ENCODE data around the gene PGPEP1. TPM values are rescaled to one million over a fixed set of nuclear protein-coding genes. Genes with fewer than 3 reads are reported as not detected.
A peak's percentile ranks its signal among the peaks of the same experiment; 100 is the strongest.

PGPEP1 gene
- total RNA-seq, 2 donors from 2014 or later, result 23.7 TPM

DNA sequence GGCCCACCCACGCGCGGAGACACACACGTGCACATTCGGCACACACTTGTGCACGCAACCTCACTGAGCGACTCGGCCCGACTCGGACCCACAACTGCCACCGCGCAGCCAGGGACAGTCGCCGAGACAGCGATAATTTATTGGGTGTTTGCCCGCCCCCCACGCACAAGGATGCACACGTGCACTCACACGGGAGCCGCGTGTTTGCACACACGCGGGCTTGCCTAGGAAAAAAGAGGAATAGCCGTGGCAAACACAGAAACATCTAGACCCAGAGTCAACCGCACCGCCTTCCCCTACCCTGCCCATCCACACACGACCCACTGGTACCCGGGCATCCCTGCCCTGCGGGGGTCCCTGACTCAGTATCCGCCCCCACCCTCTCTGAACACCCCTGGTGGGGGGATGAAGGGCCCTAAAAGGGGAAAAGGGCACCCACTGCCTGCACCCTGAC, 77.7 kb downstream of the PGPEP1 start:
- Histone ChIP-seq H3K36me3 (no peaks in the 10 kb centered on the region), H3K4me1 (ENCODE audit: control insufficient read depth in 1 of 2, low read depth in 2 of 2) (peaks cover 26 to 77% of the 10 kb centered on the region in 2 donors), H3K27me3 (replicated peaks; ENCODE audit: insufficient read depth) (no peaks in the 10 kb centered on the region), H3K9me3 (no peaks in the 10 kb centered on the region), H3K4me3 (peak overlapping the region; percentile 79), H3K27ac (peak overlapping the region; percentile 94 to 96)
- DNase-seq (ENCODE audit: low spot score) (no peak), ATAC-seq (ENCODE audit: insufficient number of reproducible peaks, low FRiP score, low read depth) (no peak)
- TF ChIP-seq, protein P1, sequence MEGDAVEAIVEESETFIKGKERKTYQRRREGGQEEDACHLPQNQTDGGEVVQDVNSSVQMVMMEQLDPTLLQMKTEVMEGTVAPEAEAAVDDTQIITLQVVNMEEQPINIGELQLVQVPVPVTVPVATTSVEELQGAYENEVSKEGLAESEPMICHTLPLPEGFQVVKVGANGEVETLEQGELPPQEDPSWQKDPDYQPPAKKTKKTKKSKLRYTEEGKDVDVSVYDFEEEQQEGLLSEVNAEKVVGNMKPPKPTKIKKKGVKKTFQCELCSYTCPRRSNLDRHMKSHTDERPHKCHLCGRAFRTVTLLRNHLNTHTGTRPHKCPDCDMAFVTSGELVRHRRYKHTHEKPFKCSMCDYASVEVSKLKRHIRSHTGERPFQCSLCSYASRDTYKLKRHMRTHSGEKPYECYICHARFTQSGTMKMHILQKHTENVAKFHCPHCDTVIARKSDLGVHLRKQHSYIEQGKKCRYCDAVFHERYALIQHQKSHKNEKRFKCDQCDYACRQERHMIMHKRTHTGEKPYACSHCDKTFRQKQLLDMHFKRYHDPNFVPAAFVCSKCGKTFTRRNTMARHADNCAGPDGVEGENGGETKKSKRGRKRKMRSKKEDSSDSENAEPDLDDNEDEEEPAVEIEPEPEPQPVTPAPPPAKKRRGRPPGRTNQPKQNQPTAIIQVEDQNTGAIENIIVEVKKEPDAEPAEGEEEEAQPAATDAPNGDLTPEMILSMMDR (IDR thresholded peaks at IDR 0.05), result no peak

DNA sequence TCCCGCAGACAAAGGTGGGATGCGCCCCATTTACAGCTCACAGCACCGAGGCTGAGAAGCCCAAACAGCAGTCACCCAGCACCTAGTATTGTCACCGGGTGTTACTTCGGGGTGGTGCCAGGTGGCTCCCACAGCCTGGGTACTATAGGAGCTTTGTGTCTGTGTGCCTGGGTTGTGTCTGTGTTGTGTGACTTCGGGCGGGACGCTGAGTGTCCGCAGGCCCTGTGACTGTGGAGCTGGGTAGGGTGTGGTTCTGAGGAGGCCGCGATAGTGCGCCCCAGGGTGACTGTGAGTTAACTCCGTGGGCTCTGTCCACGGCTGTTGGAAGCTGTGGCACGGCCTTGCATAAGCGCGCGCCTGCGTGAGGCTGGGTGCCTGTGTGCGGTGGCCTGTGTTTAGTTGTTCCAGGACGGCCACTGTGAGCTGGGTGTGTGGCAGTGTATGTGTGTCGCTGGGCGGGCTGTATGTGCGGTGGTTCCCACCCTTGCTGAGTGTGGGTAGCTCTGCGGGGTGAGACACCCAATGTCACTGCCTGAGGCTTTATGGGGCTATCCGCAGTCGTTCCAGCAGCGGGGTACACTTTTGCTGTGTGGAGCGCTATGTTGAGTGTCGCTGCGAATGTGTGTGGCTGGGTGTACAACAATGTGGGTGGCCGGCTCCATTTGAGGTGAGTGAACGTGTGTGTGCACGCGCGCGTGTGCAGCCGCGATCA, 78.2 kb downstream of the PGPEP1 start:
- Histone ChIP-seq H3K4me3 (peak overlapping the region; percentile 79), H3K36me3 (no peaks in the 10 kb centered on the region), H3K27me3 (replicated peaks; ENCODE audit: insufficient read depth) (no peaks in the 10 kb centered on the region), H3K4me1 (ENCODE audit: control insufficient read depth in 1 of 2, low read depth in 2 of 2) (peaks cover 26 to 82% of the 10 kb centered on the region in 2 donors), H3K9me3 (no peaks in the 10 kb centered on the region), H3K27ac (peak overlapping the region; percentile 94 to 96)
- no peak for ATAC-seq (ENCODE audit: insufficient number of reproducible peaks, low FRiP score, low read depth)
- no peak for DNase-seq (ENCODE audit: low spot score)
- TF ChIP-seq, protein P1 (IDR thresholded peaks at IDR 0.05), result no peak

DNA sequence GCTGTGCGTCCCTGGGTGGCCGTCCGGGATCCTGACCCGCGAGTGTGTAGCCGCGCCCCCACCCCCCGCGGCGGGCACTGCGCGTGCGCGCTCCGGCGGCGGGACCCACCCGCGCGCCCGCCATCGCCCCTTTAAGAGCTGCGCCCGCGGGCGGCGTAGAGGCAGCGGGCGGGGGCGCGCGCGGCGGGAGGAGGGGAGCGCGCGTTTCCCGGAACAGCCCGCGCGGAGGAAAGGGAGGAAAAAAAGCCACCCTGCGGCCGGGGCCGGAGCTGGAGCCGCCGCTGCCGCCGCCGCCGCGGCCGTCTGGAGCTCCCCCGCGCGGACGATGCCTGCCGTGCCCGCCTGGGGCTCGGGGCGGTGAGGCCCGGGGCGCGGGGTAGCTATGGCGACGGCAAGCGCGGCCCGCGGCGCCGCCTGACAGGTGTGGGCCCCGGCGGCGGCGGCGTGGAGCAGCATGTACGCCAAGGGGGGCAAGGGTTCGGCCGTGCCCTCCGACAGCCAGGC, 78.8 kb downstream of the PGPEP1 start, which contains the start of gene SSBP4:
Gene SSBP4 (plus strand): TSS at position 204 of the 504 bp plus-strand sequence. CDS start 251 bp downstream, at position 455.
- DNase-seq (ENCODE audit: low spot score) (no peak), ATAC-seq (ENCODE audit: insufficient number of reproducible peaks, low FRiP score, low read depth) (no peak)
- peak within 1 kb of the TSS; percentile 79 for H3K4me3 ChIP-seq
- peak within 1 kb of the TSS; percentile 94 to 96 for H3K27ac ChIP-seq
- no peaks in the 10 kb centered on the region for H3K9me3 ChIP-seq
- peaks cover 26 to 86% of the 10 kb centered on the region in 2 donors for H3K4me1 ChIP-seq (ENCODE audit: control insufficient read depth in 1 of 2, low read depth in 2 of 2)
- no peaks in the 10 kb centered on the region for H3K36me3 ChIP-seq
- H3K27me3 ChIP-seq (replicated peaks; ENCODE audit: insufficient read depth), result no peaks in the 10 kb centered on the region
- TF ChIP-seq, protein P1 (IDR thresholded peaks at IDR 0.05), result no peak

Other genes starting within 250 kb of the PGPEP1 start
- 10 to 100 TPM; 18.7 to 27.8 TPM for gene MAST3, start 242.8 kb upstream of the PGPEP1 start, total RNA-seq
- 10 to 100 TPM; 14.3 to 15.8 TPM for gene PIK3R2, start 187.4 kb upstream of the PGPEP1 start, total RNA-seq
- gene IFI30, start 166.8 kb upstream of the PGPEP1 start, total RNA-seq, result 10 to 100 TPM; 59.4 to 72.3 TPM
- 10 to 100 TPM; 10.6 to 16.1 TPM for gene MPV17L2, start 147.4 kb upstream of the PGPEP1 start, total RNA-seq
- gene RAB3A, start 136.6 kb upstream of the PGPEP1 start, total RNA-seq, result 1 to 10 TPM in 1 of 2 donors, not detected in 1; 1.9 TPM
- under 1 TPM; 0.41 to 0.42 TPM for gene PDE4C, start 114.2 kb upstream of the PGPEP1 start, total RNA-seq
- 10 to 100 TPM in 1 of 2 donors, 1 to 10 TPM in 1; 8.7 to 29.2 TPM for gene IQCN, start 66.1 kb upstream of the PGPEP1 start, total RNA-seq
- gene JUND, start 59.0 kb upstream of the PGPEP1 start, total RNA-seq, result 100 to 1,000 TPM; 643 to 922 TPM
- gene LSM4, start 17.5 kb upstream of the PGPEP1 start, total RNA-seq, result 10 to 100 TPM; 74.8 to 90.2 TPM
- 10 to 100 TPM in 1 of 2 donors, 1 to 10 TPM in 1; 2.3 to 25.5 TPM for gene GDF15, start 45.6 kb downstream of the PGPEP1 start, total RNA-seq
- 10 to 100 TPM; 18.7 to 30.3 TPM for gene LRRC25, start 57.0 kb downstream of the PGPEP1 start, total RNA-seq
- gene SSBP4, start 78.8 kb downstream of the PGPEP1 start, total RNA-seq, result 10 to 100 TPM; 87.7 to 94.9 TPM
- 100 to 1,000 TPM in 1 of 2 donors, 10 to 100 TPM in 1; 60.9 to 143 TPM for gene ISYNA1, start 97.5 kb downstream of the PGPEP1 start, total RNA-seq
- 10 to 100 TPM; 28.3 to 35.0 TPM for gene ELL, start 181.5 kb downstream of the PGPEP1 start, total RNA-seq
- 100 to 1,000 TPM; 237 to 446 TPM for gene FKBP8, start 203.0 kb downstream of the PGPEP1 start, total RNA-seq
- 100 to 1,000 TPM in 1 of 2 donors, 10 to 100 TPM in 1; 99.6 to 174 TPM for gene KXD1, start 217.3 kb downstream of the PGPEP1 start, total RNA-seq
- gene UBA52, start 231.3 kb downstream of the PGPEP1 start, total RNA-seq, result 100 to 1,000 TPM; 306 to 438 TPM
- gene REX1BD, start 248.2 kb downstream of the PGPEP1 start, total RNA-seq, result 10 to 100 TPM; 36.3 to 66.6 TPM

Measured in thoracic aorta (tissue), 2 donors.